SK-N-SH (cell line): Measurements from ENCODE around the gene LMF1. TPM values are rescaled to one million over a fixed set of nuclear protein-coding genes. Genes with fewer than 3 reads are reported as not detected.

Experiments
- CTCF ChIA-PET: fragments of 300-600, 350-600 bp; formaldehyde crosslinking; extraction: SDS; loops from one replicate; lab custom pipeline; 2021; lab: Yijun Ruan, JAX
- POLR2A ChIA-PET: fragments of 350-600 bp; sonication (Branson Sonifier 250); formaldehyde crosslinking; extraction: SDS; loops from one replicate; lab custom pipeline; 2020; ENCODE audit warnings: antibody characterized with exemption, inconsistent platforms; lab: Yijun Ruan, JAX
- DNase-seq: peaks from one replicate; pipeline ENCODE4 v3.0.0; 2012
- H2AFZ ChIP-seq: fragments of 200-600 bp; sonication (generic); 2 replicates; pipeline ENCODE4 v1.8.1; 2016; ENCODE audit warnings: antibody characterized with exemption, mild to moderate bottlenecking, low read depth
- H3F3A ChIP-seq: fragments of 200-600 bp; sonication (generic); replicated peaks from 2 replicates; pipeline ENCODE3; 2016; ENCODE audit warnings: antibody characterized with exemption, mild to moderate bottlenecking; ENCODE audit not compliant: insufficient read depth
- H3K27ac ChIP-seq, 2 experiments: fragments of 200-500 bp in 1 of 2; fragments of 200-600 bp in 1 of 2; sonication (Bioruptor generic) in 1 of 2; sonication (generic), shearing (Covaris generic) in 1 of 2; 2 replicates each; pipeline versions ENCODE4 v1.5.1 to v1.6.1; 2014 to 2016; ENCODE audit warnings: low read depth in 2 of 2, inconsistent platforms in 1 of 2, low read length in 1 of 2, mild to moderate bottlenecking in 1 of 2, mixed read lengths in 1 of 2
- H3K27me3 ChIP-seq: fragments of 200-600 bp; sonication (generic), shearing (Covaris generic); 2 replicates; pipeline ENCODE4 v1.6.1; 2016; ENCODE audit warnings: mixed run types; ENCODE audit not compliant: insufficient read depth
- H3K36me3 ChIP-seq, 2 experiments: fragments of 200-500 bp in 1 of 2; fragments of 200-600 bp in 1 of 2; sonication (Bioruptor generic) in 1 of 2; sonication (generic) in 1 of 2; replicated peaks in 1 of 2; 2 replicates each; pipeline versions ENCODE3 to v1.5.1; 2014 to 2016; ENCODE audit warnings: low read length in 1 of 2, mild to moderate bottlenecking in 1 of 2; ENCODE audit not compliant: insufficient read depth in 2 of 2, control insufficient read depth in 1 of 2
- H3K4me1 ChIP-seq, 2 experiments: fragments of 200-500 bp in 1 of 2; fragments of 200-600 bp in 1 of 2; sonication (Bioruptor generic) in 1 of 2; sonication (generic), shearing (Covaris generic) in 1 of 2; 2 replicates each; pipeline versions ENCODE4 v1.5.1 to v1.6.1; 2014 to 2016; ENCODE audit warnings: low read depth in 1 of 2, low read length in 1 of 2, mixed run types in 1 of 2; ENCODE audit not compliant: insufficient read depth in 2 of 2, control insufficient read depth in 1 of 2
- H3K4me2 ChIP-seq: fragments of 200-600 bp; sonication (generic), shearing (Covaris generic); 2 replicates; pipeline ENCODE4 v1.6.1; 2017; ENCODE audit warnings: mixed run types
- H3K4me3 ChIP-seq, 2 experiments: fragments of 200-500 bp in 1 of 2; fragments of 200-600 bp in 1 of 2; sonication (Bioruptor generic) in 1 of 2; sonication (generic), shearing (Covaris generic) in 1 of 2; 2 replicates each; pipeline versions ENCODE4 v1.5.1 to v1.8.1; 2014 to 2016; ENCODE audit warnings: low read depth in 2 of 2, inconsistent platforms in 1 of 2, low read length in 1 of 2, mild to moderate bottlenecking in 1 of 2, mixed read lengths in 1 of 2, moderate library complexity in 1 of 2
- H3K79me2 ChIP-seq: fragments of 200-600 bp; sonication (generic); 2 replicates; pipeline ENCODE4 v1.8.1; 2017; ENCODE audit warnings: mild to moderate bottlenecking; ENCODE audit not compliant: insufficient read depth
- H3K9ac ChIP-seq: fragments of 200-600 bp; sonication (generic); 2 replicates; pipeline ENCODE4 v1.6.1; 2017; ENCODE audit warnings: mixed run types
- H3K9me2 ChIP-seq: fragments of 200-600 bp; sonication (generic); 2 replicates; pipeline ENCODE4 v1.6.1; 2017; ENCODE audit warnings: mixed run types
- H3K9me3 ChIP-seq: fragments of 200-600 bp; sonication (generic); 2 replicates; pipeline ENCODE4 v1.6.1; 2017; ENCODE audit warnings: mixed run types, mild to moderate bottlenecking, moderate library complexity
- H4K20me1 ChIP-seq: fragments of 200-600 bp; sonication (generic); 2 replicates; pipeline ENCODE4 v1.6.1; 2017; ENCODE audit warnings: mild to moderate bottlenecking, mixed run types; ENCODE audit not compliant: insufficient read depth
- EZH2phosphoT487 ChIP-seq: fragments of 200-600 bp; sonication (generic); IDR thresholded peaks from 2 replicates; pipeline ENCODE4 v1.6.1; 2017; ENCODE audit warnings: low read depth, mixed run types, mild to moderate bottlenecking, antibody characterized with exemption, moderate library complexity, borderline replicate concordance
- FOSL2 ChIP-seq: IDR thresholded peaks from 2 replicates; pipeline ENCODE4 v1.4.0; 2012; ENCODE audit warnings: low read depth, mild to moderate bottlenecking, moderate library complexity, borderline replicate concordance
- IRF3 ChIP-seq: fragments of 150-350 bp; IDR thresholded peaks from 2 replicates; pipeline ENCODE4 v1.6.1; 2016; ENCODE audit warnings: mild to moderate bottlenecking, low read depth, low read length
- JUND ChIP-seq: IDR thresholded peaks from 2 replicates; pipeline ENCODE4 v1.4.0; 2012
- MAX ChIP-seq: IDR thresholded peaks from 2 replicates; pipeline ENCODE4 v1.4.0; 2012; ENCODE audit warnings: low read depth
- MXI1 ChIP-seq: IDR thresholded peaks from 2 replicates; pipeline ENCODE4 v1.6.1; 2012; ENCODE audit warnings: mild to moderate bottlenecking, low read depth, low read length, improper control_type of control experiment
- NFIC ChIP-seq: IDR thresholded peaks from 2 replicates; pipeline ENCODE4 v1.4.0; 2012; ENCODE audit warnings: borderline replicate concordance
- NRF1 ChIP-seq: IDR thresholded peaks from 2 replicates; pipeline ENCODE4 v1.6.1; 2012; ENCODE audit warnings: low read depth, mild to moderate bottlenecking, low read length
- PBX3 ChIP-seq: IDR thresholded peaks from 2 replicates; pipeline ENCODE4; 2012
- RAD21 ChIP-seq: IDR thresholded peaks from 2 replicates; pipeline ENCODE4 v1.6.1; 2012; ENCODE audit warnings: mild to moderate bottlenecking, low read length
- SIN3A ChIP-seq: IDR thresholded peaks from 2 replicates; pipeline ENCODE4 v1.6.1; 2012; ENCODE audit warnings: low read depth, mild to moderate bottlenecking, low read length, moderate library complexity, borderline replicate concordance
- SMC3 ChIP-seq: IDR thresholded peaks from 2 replicates; pipeline ENCODE4 v1.6.1; 2012; ENCODE audit warnings: low read depth, low read length, improper control_type of control experiment
- TAF1 ChIP-seq: IDR thresholded peaks from 2 replicates; pipeline ENCODE4 v1.6.1; 2012; ENCODE audit warnings: low read depth, mild to moderate bottlenecking, low read length, moderate library complexity, borderline replicate concordance
- TCF12 ChIP-seq: IDR thresholded peaks from 2 replicates; pipeline ENCODE4 v1.4.0; 2012
- TEAD4 ChIP-seq: IDR thresholded peaks from 2 replicates; pipeline ENCODE4 v1.4.0; 2012; ENCODE audit warnings: mild to moderate bottlenecking, borderline replicate concordance; ENCODE audit not compliant: insufficient read depth
- USF1 ChIP-seq: IDR thresholded peaks from 2 replicates; pipeline ENCODE4 v1.4.0; 2012; ENCODE audit warnings: low read depth, borderline replicate concordance
- YY1 ChIP-seq: IDR thresholded peaks from 2 replicates; pipeline ENCODE4 v1.4.0; 2012; ENCODE audit warnings: low read depth, mild to moderate bottlenecking
- WGBS: methylation state at CpG from one replicate; pipeline ENCODE4 v1.1.6; 2017; ENCODE audit warnings: low lambda C conversion rate; 5-methylcytosine and 5-hydroxymethylcytosine counted together
- polyA plus RNA-seq, 3 experiments: library from polyadenylated mRNA; depleted of rRNA; stranded (reverse); fragments of >200 nt; gene quantifications; 2 replicates each; pipeline ENCODE4 v1.2.3, GENCODE V29; 2012

LMF1 gene
- polyA plus RNA-seq, 1 of the 3 experiments (the other 2 are of a cell fraction) = 5.7 TPM

- no peak for DNase-seq
- WGBS = 0% methylated on average over 3 of the region's 3 CpGs
These were observed 24.3 kb upstream of the LMF1 start for GRCh38 chr16:995087-995486.

GRCh38 chr16:993731-994130 is 22.9 kb upstream of the LMF1 start:
- WGBS = 32% methylated on average over 3 of the region's 3 CpGs
- H3K9ac ChIP-seq = no peak overlapping the region
- DNase-seq = no peak
- no peak overlapping the region for H3K4me2 ChIP-seq
- no peak overlapping the region for H3K27ac ChIP-seq
- H3K9me2 ChIP-seq = no peaks in the 10 kb centered on the region
- POLR2A ChIA-PET = no interaction called here
- CTCF ChIA-PET = interaction anchor here (1.0 kb wide), 1 partner anchor 12 kb away, joined by 4 read pairs; the partner anchor contains the start of gene SOX8
- no peaks in the 10 kb centered on the region for H3K4me1 ChIP-seq
- H3K9me3 ChIP-seq = no peaks in the 10 kb centered on the region
- H4K20me1 ChIP-seq = no peaks in the 10 kb centered on the region
- no peaks in the 10 kb centered on the region for H3K79me2 ChIP-seq
- TF ChIP-seq NFIC (no peak), PBX3 (no peak), TAF1 (no peak), USF1 (no peak), SMC3 (no peak), NRF1 (no peak), IRF3 (no peak), YY1 (no peak), MAX (no peak), EZH2phosphoT487 (no peak), MXI1 (no peak), JUND (no peak), FOSL2 (no peak), TCF12 (no peak)
- no peaks in the 10 kb centered on the region for H3F3A ChIP-seq
- H3K36me3 ChIP-seq = no peaks in the 10 kb centered on the region
- peaks cover 68% of the 10 kb centered on the region for H3K27me3 ChIP-seq
- H3K4me3 ChIP-seq = no peak overlapping the region
- H2AFZ ChIP-seq = no peak overlapping the region

More at GRCh38 chr16:995087-995486, 24.3 kb upstream of the LMF1 start:
- Histone ChIP-seq H3K79me2 (no peaks in the 10 kb centered on the region), H3K27me3 (peaks cover 67% of the 10 kb centered on the region), H3K9me2 (no peaks in the 10 kb centered on the region), H2AFZ (no peak overlapping the region), H3K27ac (no peak overlapping the region), H4K20me1 (peaks cover 5% of the 10 kb centered on the region; the same call in 1 of the 2 replicates), H3K36me3 (no peaks in the 10 kb centered on the region), H3K4me3 (no peak overlapping the region), H3K9ac (no peak overlapping the region), H3K9me3 (no peaks in the 10 kb centered on the region), H3K4me2 (no peak overlapping the region), H3F3A (no peaks in the 10 kb centered on the region), H3K4me1 (no peaks in the 10 kb centered on the region)
- ChIA-PET POLR2A (no interaction called here), CTCF (no interaction called here)
- TF ChIP-seq USF1 = no peak
- no peak for TF ChIP-seq TAF1
- TF ChIP-seq PBX3 = no peak
- no peak for TF ChIP-seq TEAD4
- TF ChIP-seq MXI1 = no peak
- TF ChIP-seq RAD21 = no peak
- TF ChIP-seq NRF1 = no peak
- no peak for TF ChIP-seq SIN3A
- no peak for TF ChIP-seq FOSL2
